Breast epithelium (tissue), 3 donors: ENCODE data around the gene ERICH2.

Experiments
- CTCF ChIP-seq, 3 donors: fragments of 450-650 bp; IDR thresholded peaks; one replicate each; pipeline ENCODE4 v1.5.1; 2016 to 2017; ENCODE audit warnings: antibody characterized with exemption in 3 of 3, mild to moderate bottlenecking in 3 of 3, moderate library complexity in 3 of 3
- POLR2A ChIP-seq: fragments of 450-650 bp; IDR thresholded peaks from one replicate; pipeline ENCODE4 v1.6.1; 2016; ENCODE audit warnings: antibody characterized with exemption, mild to moderate bottlenecking, moderate library complexity
- POLR2AphosphoS5 ChIP-seq, 3 donors: sonication (generic); formaldehyde crosslinking; IDR thresholded peaks; one replicate each; pipeline ENCODE4 v1.6.1; 2017; ENCODE audit warnings: antibody characterized with exemption in 3 of 3

- TF ChIP-seq CTCF (IDR thresholded peaks at IDR 0.05) (no peak), POLR2AphosphoS5 (IDR thresholded peaks at IDR 0.05) (no peak), POLR2A (no peak)
Measured at GRCh38 chr2:170827841-170828532, 57.8 kb downstream of the ERICH2 start.
